Activated CD4-positive, alpha-beta T cell treated with anti-CD3 and anti-CD28 coated beads for 36 hours (primary cell): Measurements from ENCODE around the gene PRSS56. TPM values are rescaled to one million over a fixed set of nuclear protein-coding genes. Genes with fewer than 3 reads are reported as not detected.

Experiments
- ATAC-seq: fragments of 200-7000 bp; cut with Tn5 transposase; one replicate; pipeline ENCODE4 v1.10.0; 2021; ENCODE audit warnings: mild to moderate bottlenecking, moderate library complexity
- CTCF ChIA-PET: fragments of 350-600 bp; sonication (Branson Sonifier 250); formaldehyde crosslinking; loops from one replicate; lab custom pipeline; 2021; ENCODE audit warnings: antibody characterized with exemption; lab: Charles Lee
- POLR2A ChIA-PET: fragments of 350-600 bp; sonication (Branson Sonifier 250); formaldehyde crosslinking; loops from one replicate; lab custom pipeline; 2021; ENCODE audit warnings: antibody characterized with exemption, inconsistent platforms; lab: Charles Lee
- DNase-seq: peaks from one replicate; pipeline ENCODE4 v3.0.0-alpha.2; 2020
- H3K27ac Mint-ChIP-seq: one replicate; pipeline ENCODE4 v1.8.0; 2021; ENCODE audit warnings: mixed read lengths
- H3K27me3 Mint-ChIP-seq: one replicate; pipeline ENCODE4 v1.8.0; 2021; ENCODE audit warnings: mixed read lengths
- H3K36me3 Mint-ChIP-seq: one replicate; pipeline ENCODE4 v1.8.0; 2021; ENCODE audit warnings: low read depth, mixed read lengths
- H3K4me1 Mint-ChIP-seq: one replicate; pipeline ENCODE4 v1.8.0; 2021; ENCODE audit warnings: mixed read lengths
- H3K4me3 Mint-ChIP-seq: one replicate; pipeline ENCODE4 v1.8.0; 2021; ENCODE audit warnings: mild to moderate bottlenecking, moderate library complexity, mixed read lengths
- H3K9me3 Mint-ChIP-seq: one replicate; pipeline ENCODE4 v1.8.0; 2021; ENCODE audit warnings: low read depth, mixed read lengths
- intact Hi-C, 2 experiments: fragments of 100-400 bp; cut with DNase I in 1 of 2; cut with micrococcal nuclease in 1 of 2; formaldehyde crosslinking; loops; one replicate each; pipeline versions ENCODE4 v1.14.2 to v1.15.1; 2022 to 2024; cut with DNase I, micrococcal nuclease
- total RNA-seq, 2 experiments: library from RNA; stranded (reverse); gene quantifications; one replicate each; pipeline ENCODE4 v1.2.3, GENCODE V29; 2021

PRSS56 gene
- total RNA-seq, 2 experiments from 2014 or later: not detected

DNA sequence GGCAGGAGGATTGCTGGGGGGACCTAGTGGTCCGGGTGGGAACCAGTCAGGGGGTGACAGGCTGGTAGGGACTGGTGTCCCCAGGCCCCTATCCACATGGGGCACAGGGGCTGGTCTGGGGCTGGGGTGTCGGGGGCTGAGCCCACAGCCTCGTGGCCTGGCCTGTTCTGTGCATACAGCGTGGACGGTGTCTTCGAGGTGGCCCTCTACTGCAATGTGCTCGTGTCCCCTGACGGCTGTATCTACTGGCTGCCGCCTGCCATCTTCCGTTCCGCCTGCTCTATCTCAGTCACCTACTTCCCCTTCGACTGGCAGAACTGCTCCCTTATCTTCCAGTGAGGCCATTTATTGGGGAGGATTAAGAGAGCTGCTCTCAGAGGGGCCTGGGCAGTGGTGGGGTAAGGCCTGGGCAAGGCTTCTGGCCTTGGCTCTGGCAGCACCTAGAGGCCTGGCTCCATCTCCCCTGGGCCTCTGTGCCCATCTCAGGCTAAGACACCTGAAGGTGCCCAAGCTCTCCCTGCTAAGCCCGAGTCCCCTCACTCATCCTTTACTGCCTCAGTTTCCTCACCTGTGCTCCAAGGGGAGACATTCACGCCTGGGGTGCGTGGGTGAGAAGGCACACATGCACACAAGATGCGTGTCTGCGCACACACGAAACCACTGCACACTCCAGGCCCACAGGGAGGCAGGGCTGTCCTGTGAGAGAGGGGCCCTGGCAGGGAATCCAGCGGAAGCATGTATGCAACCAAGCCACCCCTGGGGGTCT lies 21.2 kb downstream of the PRSS56 start:
- intact Hi-C loops: no loop called here
- CTCF ChIA-PET: no interaction called here
- Mint-ChIP-seq H3K27ac (no peak overlapping the region), H3K27me3 (peaks cover 2% of the 10 kb centered on the region), H3K36me3 (peaks cover 9% of the 10 kb centered on the region), H3K9me3 (no peaks in the 10 kb centered on the region), H3K4me3 (no peak overlapping the region), H3K4me1 (peaks cover under 1% of the 10 kb centered on the region)
- DNase-seq (no peak), ATAC-seq (no peak)
- POLR2A ChIA-PET: no interaction called here

DNA sequence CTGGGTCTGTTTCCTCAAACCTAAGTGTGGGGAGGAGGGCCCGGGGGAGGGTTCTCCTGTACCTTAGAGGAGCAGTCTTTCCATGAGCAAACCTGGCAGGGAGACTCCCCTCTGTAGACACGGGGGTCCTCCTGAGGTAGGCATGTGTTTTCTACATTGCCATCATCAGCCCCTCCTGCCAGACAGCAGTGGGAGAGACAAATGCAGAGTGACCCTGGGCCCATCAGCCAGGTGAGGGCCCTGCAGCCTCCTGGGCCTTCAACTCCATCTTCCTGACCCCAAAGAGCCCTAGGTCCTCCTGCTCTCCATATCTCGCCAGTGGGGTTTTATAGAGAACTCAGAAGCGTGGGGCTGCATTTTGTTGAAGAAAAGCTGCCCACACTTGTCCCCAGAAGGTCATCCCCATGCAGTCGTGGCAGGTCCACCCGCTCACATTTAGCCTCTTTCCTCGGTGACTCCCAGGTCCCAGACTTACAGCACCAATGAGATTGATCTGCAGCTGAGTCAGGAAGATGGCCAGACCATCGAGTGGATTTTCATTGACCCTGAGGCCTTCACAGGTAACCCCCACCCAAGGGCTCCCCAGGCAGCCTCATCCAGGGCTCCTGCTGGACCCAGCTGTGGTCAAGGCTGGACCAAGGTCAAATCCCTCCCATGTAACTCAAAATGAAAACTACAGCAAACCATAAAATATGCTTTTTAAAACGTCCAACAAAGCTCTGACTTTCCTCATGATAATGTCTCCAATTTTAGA lies 21.9 kb downstream of the PRSS56 start:
- peaks cover 4% of the 10 kb centered on the region for H3K4me1 Mint-ChIP-seq
- H3K4me3 Mint-ChIP-seq: no peak overlapping the region
- peaks cover 2% of the 10 kb centered on the region for H3K27me3 Mint-ChIP-seq
- no peak for ATAC-seq
- no peak for DNase-seq
- intact Hi-C loops: no loop called here
- H3K9me3 Mint-ChIP-seq: no peaks in the 10 kb centered on the region
- POLR2A ChIA-PET: no interaction called here
- H3K27ac Mint-ChIP-seq: no peak overlapping the region
- H3K36me3 Mint-ChIP-seq: peaks cover 14% of the 10 kb centered on the region
- CTCF ChIA-PET: no interaction called here

DNA sequence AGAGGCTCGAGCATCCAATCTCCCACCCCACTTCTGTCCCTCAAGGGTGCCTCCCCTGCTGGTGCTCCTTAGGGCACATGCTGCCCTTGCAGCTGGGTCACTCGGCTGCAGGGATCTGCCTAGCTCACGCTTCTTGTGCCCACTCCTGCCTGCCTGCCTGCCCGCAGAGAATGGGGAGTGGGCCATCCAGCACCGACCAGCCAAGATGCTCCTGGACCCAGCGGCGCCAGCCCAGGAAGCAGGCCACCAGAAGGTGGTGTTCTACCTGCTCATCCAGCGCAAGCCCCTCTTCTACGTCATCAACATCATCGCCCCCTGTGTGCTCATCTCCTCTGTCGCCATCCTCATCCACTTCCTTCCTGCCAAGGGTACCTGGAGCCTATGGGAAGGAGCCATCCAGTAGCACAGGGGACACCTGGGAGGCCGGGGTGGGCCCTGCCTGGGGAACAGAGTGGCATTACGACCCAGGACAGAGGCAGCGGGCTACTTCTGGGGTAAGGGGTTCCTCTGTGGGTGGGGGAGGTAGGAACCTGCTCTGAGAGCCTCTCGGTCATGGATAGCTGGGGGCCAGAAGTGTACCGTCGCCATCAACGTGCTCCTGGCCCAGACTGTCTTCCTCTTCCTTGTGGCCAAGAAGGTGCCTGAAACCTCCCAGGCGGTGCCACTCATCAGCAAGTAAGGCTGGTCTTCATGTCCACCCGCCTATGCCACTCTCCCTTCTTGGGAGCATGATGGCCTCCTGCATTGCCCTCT lies 22.7 kb downstream of the PRSS56 start:
- H3K36me3 Mint-ChIP-seq: peaks cover 21% of the 10 kb centered on the region
- POLR2A ChIA-PET: no interaction called here
- H3K27ac Mint-ChIP-seq: no peak overlapping the region
- H3K27me3 Mint-ChIP-seq: peaks cover 2% of the 10 kb centered on the region
- CTCF ChIA-PET: no interaction called here
- intact Hi-C loops: no loop called here
- peaks cover 10% of the 10 kb centered on the region for H3K4me1 Mint-ChIP-seq
- H3K4me3 Mint-ChIP-seq: no peak overlapping the region
- DNase-seq (no peak), ATAC-seq (no peak)
- no peaks in the 10 kb centered on the region for H3K9me3 Mint-ChIP-seq

DNA sequence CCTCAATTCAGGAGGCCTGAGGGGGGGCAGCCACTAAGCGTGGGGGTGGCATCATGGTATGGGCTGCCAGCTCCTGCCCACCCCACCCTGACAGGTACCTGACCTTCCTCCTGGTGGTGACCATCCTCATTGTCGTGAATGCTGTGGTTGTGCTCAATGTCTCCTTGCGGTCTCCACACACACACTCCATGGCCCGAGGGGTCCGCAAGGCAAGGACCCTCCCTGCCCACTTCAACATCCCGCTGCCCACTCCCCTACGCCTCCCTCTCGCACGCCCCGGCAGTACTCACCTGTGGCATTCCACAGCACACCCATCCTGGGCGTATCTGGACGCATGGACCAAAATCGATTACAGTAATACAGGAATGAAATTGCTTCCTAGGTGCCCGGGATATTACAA lies 23.3 kb downstream of the PRSS56 start:
- intact Hi-C loops: no loop called here
- DNase-seq (no peak), ATAC-seq (no peak)
- H3K4me1 Mint-ChIP-seq: peaks cover 16% of the 10 kb centered on the region
- ChIA-PET CTCF (no interaction called here), POLR2A (no interaction called here)
- H3K9me3 Mint-ChIP-seq: peaks cover 2% of the 10 kb centered on the region
- H3K4me3 Mint-ChIP-seq: no peak overlapping the region
- H3K27me3 Mint-ChIP-seq: peaks cover under 1% of the 10 kb centered on the region
- no peak overlapping the region for H3K27ac Mint-ChIP-seq
- peaks cover 27% of the 10 kb centered on the region for H3K36me3 Mint-ChIP-seq

- Mint-ChIP-seq H3K9me3 (peaks cover 3% of the 10 kb centered on the region), H3K36me3 (peaks cover 32% of the 10 kb centered on the region), H3K4me1 (peaks cover 22% of the 10 kb centered on the region), H3K27ac (no peak overlapping the region), H3K27me3 (no peaks in the 10 kb centered on the region), H3K4me3 (no peak overlapping the region)
- POLR2A ChIA-PET: no interaction called here
- CTCF ChIA-PET: no interaction called here
- intact Hi-C loops: no loop called here
- no peak for DNase-seq
- ATAC-seq: no peak
Observed at GRCh38 chr2:232543928-232544631, 23.9 kb downstream of the PRSS56 start.

- CTCF ChIA-PET: no interaction called here
- Mint-ChIP-seq H3K27me3 (no peaks in the 10 kb centered on the region), H3K9me3 (peaks cover 3% of the 10 kb centered on the region), H3K27ac (no peak overlapping the region), H3K4me1 (peaks cover 27% of the 10 kb centered on the region), H3K36me3 (peaks cover 37% of the 10 kb centered on the region), H3K4me3 (no peak overlapping the region)
- intact Hi-C loops: no loop called here
- no peak for ATAC-seq
- no peak for DNase-seq
- POLR2A ChIA-PET: no interaction called here
Observed at GRCh38 chr2:232544674-232545073, 24.5 kb downstream of the PRSS56 start.

- peaks cover 30% of the 10 kb centered on the region for H3K4me1 Mint-ChIP-seq
- POLR2A ChIA-PET: interaction anchor here (0.6 kb wide), 1 partner anchor 749 kb away, joined by 3 read pairs; no protein-coding TSS in a partner anchor
- ATAC-seq (no peak), DNase-seq (no peak)
- intact Hi-C loops: no loop called here
- no peaks in the 10 kb centered on the region for H3K27me3 Mint-ChIP-seq
- H3K9me3 Mint-ChIP-seq: peaks cover 3% of the 10 kb centered on the region
- H3K4me3 Mint-ChIP-seq: no peak overlapping the region
- no peak overlapping the region for H3K27ac Mint-ChIP-seq
- CTCF ChIA-PET: interaction anchor here (0.7 kb wide), 2 partner anchors 81 to 788 kb away, joined by 4 to 5 read pairs; no protein-coding TSS in a partner anchor
- H3K36me3 Mint-ChIP-seq: peaks cover 40% of the 10 kb centered on the region
Observed at GRCh38 chr2:232545511-232546375, 25.6 kb downstream of the PRSS56 start.

GRCh38 chr2:232547991-232548390 lies 27.8 kb downstream of the PRSS56 start:
- Mint-ChIP-seq H3K4me3 (no peak overlapping the region), H3K9me3 (peaks cover 3% of the 10 kb centered on the region), H3K27me3 (no peaks in the 10 kb centered on the region), H3K4me1 (peaks cover 44% of the 10 kb centered on the region), H3K36me3 (peaks cover 40% of the 10 kb centered on the region), H3K27ac (no peak overlapping the region)
- ChIA-PET CTCF (interaction anchor here (0.6 to 1.0 kb wide), 3 partner anchors 71 to 312 kb away, joined by 3 read pairs; no protein-coding TSS in a partner anchor), POLR2A (no interaction called here)
- intact Hi-C loops: no loop called here
- DNase-seq: no peak
- ATAC-seq: no peak

DNA sequence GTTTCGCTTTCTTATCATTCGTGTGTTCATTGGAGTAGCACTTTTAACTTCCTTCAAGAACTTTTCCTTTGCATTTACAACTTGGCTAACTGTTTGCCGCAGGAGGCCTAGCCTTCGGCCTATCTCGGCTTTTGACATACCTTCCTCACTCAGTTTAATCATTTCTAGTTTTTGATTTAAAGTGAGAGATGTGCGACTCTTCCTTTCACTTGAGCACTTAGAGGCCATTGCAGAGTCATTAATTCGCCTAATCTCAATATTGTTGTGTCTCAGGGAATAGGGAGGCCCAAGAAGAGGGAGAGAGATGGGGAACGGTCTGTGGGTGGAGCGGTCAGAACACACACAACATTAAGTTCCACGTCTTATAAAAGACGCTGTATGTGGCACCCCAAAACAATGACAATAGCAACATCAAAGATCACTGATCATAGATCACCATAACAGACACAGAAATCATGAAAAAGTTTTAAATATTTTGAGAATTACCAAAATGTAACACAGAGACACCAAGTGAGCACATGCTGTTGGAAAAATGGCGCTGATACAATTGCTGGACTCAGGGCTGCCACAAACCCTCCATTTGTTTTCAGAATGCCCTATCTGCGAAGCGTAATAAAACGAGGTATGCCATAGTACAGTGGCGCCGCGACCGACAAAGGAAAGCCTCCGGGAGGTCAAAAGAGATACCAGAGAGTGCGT lies 29.6 kb downstream of the PRSS56 start:
- ChIA-PET CTCF (interaction anchor here (1.4 kb wide), 1 partner anchor 29 kb away, joined by 4 read pairs; no protein-coding TSS in a partner anchor), POLR2A (interaction anchor here (1.4 kb wide), 1 partner anchor 531 kb away, joined by 3 read pairs; no protein-coding TSS in a partner anchor)
- Mint-ChIP-seq H3K4me1 (peaks cover 62% of the 10 kb centered on the region), H3K27me3 (no peaks in the 10 kb centered on the region), H3K4me3 (peak overlapping the region; percentile 98), H3K36me3 (peaks cover 34% of the 10 kb centered on the region), H3K27ac (peak overlapping the region; percentile 100), H3K9me3 (peaks cover 3% of the 10 kb centered on the region)
- ATAC-seq (peak; percentile 3), DNase-seq (no peak)
- intact Hi-C loops: loop anchor here (1.0 to 5.0 kb wide), 11 partner anchors 147 to 1035 kb away; partner anchors contain the start of genes ATG16L1 (in 2 of the 2), GIGYF2 (in 2 of the 2), DGKD (in 1 of the 2) and DIS3L2 (in 1 of the 2)
